ENCODE data around the gene STAT5B. TPM values are rescaled to one million over a fixed set of nuclear protein-coding genes. Genes with fewer than 3 reads are reported as not detected.

Gene STAT5B
- total RNA-seq, 1 donor from 2014 or later, result 67.9 TPM

- H3K4me3 ChIP-seq, result no peak overlapping the region
- no peak for ATAC-seq
- H3K36me3 ChIP-seq, result no peaks in the 10 kb centered on the region
- DNase-seq, result no peak
- intact Hi-C loops (cut with DNase I), result no loop called here
- no peaks in the 10 kb centered on the region for H3K9me3 ChIP-seq
- peaks cover 16% of the 10 kb centered on the region for H3K27me3 ChIP-seq (ENCODE audit: low read depth)
- H3K27ac ChIP-seq, result no peak overlapping the region
- no peak for TF ChIP-seq CTCF (IDR thresholded peaks at IDR 0.05)
- peaks cover 36% of the 10 kb centered on the region for H3K4me1 ChIP-seq
Measured at GRCh38 chr17:42185621-42185930, 90.6 kb downstream of the STAT5B start.

GRCh38 chr17:42184713-42185620 is 91.2 kb downstream of the STAT5B start, which contains the start of gene HCRT:
TSS of gene HCRT (minus strand) at chr17:42185452. CDS start at chr17:42185365, 87 bp downstream.
- peaks cover 39% of the 10 kb centered on the region for H3K4me1 ChIP-seq
- no peak for TF ChIP-seq CTCF (IDR thresholded peaks at IDR 0.05)
- H3K27me3 ChIP-seq (ENCODE audit: low read depth), result peaks cover 22% of the 10 kb centered on the region
- DNase-seq (no peak), ATAC-seq (no peak)
- H3K9me3 ChIP-seq, result no peaks in the 10 kb centered on the region
- H3K27ac ChIP-seq, result peak within 1 kb of the TSS; percentile 75
- no peaks in the 10 kb centered on the region for H3K36me3 ChIP-seq
- H3K4me3 ChIP-seq, result peak within 1 kb of the TSS; percentile 65
- intact Hi-C loops (cut with DNase I), result no loop called here

- peaks cover 39% of the 10 kb centered on the region for H3K4me1 ChIP-seq
- peak; percentile 90 to 94 for ATAC-seq
- no peaks in the 10 kb centered on the region for H3K36me3 ChIP-seq
- peak overlapping the region; percentile 65 for H3K4me3 ChIP-seq
- peaks cover 26% of the 10 kb centered on the region for H3K27me3 ChIP-seq (ENCODE audit: low read depth)
- peak; percentile 87 for DNase-seq
- H3K9me3 ChIP-seq, result no peaks in the 10 kb centered on the region
- intact Hi-C loops (cut with DNase I), result no loop called here
- peak overlapping the region; percentile 75 for H3K27ac ChIP-seq
- TF ChIP-seq CTCF (IDR thresholded peaks at IDR 0.05), result peak; percentile 91
Measured at GRCh38 chr17:42183741-42184711, 92.2 kb downstream of the STAT5B start.

GRCh38 chr17:42182927-42183734 is 93.1 kb downstream of the STAT5B start:
- peak overlapping the region; percentile 75 for H3K27ac ChIP-seq
- no peak for DNase-seq
- TF ChIP-seq CTCF (IDR thresholded peaks at IDR 0.05), result no peak
- H3K27me3 ChIP-seq (ENCODE audit: low read depth), result peaks cover 26% of the 10 kb centered on the region
- H3K9me3 ChIP-seq, result no peaks in the 10 kb centered on the region
- no peak for ATAC-seq
- peak overlapping the region; percentile 65 for H3K4me3 ChIP-seq
- H3K4me1 ChIP-seq, result peaks cover 39% of the 10 kb centered on the region
- H3K36me3 ChIP-seq, result no peaks in the 10 kb centered on the region
- intact Hi-C loops (cut with DNase I), result no loop called here

- Histone ChIP-seq H3K9me3 (no peaks in the 10 kb centered on the region), H3K36me3 (no peaks in the 10 kb centered on the region), H3K4me1 (peaks cover 39% of the 10 kb centered on the region), H3K27me3 (ENCODE audit: low read depth) (peaks cover 26% of the 10 kb centered on the region), H3K4me3 (no peak overlapping the region), H3K27ac (no peak overlapping the region)
- no peak for TF ChIP-seq CTCF (IDR thresholded peaks at IDR 0.05)
- no peak for ATAC-seq
- no peak for DNase-seq
- intact Hi-C loops (cut with DNase I), result no loop called here
Measured at GRCh38 chr17:42181851-42182207, 94.4 kb downstream of the STAT5B start.
